ENCODE measurements around the gene HADHA. TPM values are rescaled to one million over a fixed set of nuclear protein-coding genes. Genes with fewer than 3 reads are reported as not detected.

HADHA gene
- polyA plus RNA-seq, 1 donor from 2014 or later = 40.0 TPM

DNA sequence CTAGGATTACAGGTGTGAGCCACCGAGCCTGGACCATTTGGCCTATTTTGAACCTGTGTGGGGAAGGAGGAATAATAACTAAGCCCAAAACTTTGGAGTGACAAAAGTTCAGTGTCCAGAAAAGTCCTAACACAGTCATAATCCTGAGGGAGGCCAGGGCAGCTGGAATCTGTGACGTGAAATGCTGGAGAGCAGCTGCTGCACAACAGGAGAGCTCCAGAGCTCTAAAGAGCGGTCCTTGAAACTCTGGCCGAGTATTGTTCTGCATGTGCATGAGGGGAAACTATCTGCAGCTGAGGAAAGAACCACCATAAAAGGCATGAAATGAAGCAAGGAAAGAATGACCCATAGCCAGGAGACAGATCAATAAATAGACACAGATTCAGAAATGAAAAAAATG, 27.8 kb downstream of the HADHA start:
- Histone ChIP-seq H3K27ac (ENCODE audit: low read length) (no peak overlapping the region), H3K9me3 (ENCODE audit: low read length) (no peaks in the 10 kb centered on the region), H2AFZ (ENCODE audit: low read depth, low read length) (no peak overlapping the region), H3K27me3 (ENCODE audit: insufficient read depth, low read depth, low read length) (no peaks in the 10 kb centered on the region), H3K79me2 (replicated peaks; ENCODE audit: insufficient read depth, low read length) (no peaks in the 10 kb centered on the region), H3K36me3 (ENCODE audit: insufficient read depth, low read length) (peaks cover 9% of the 10 kb centered on the region), H3K9ac (ENCODE audit: low read length) (no peak overlapping the region), H3F3A (ENCODE audit: insufficient read depth, low read length, poor library complexity, severe bottlenecking) (no peaks in the 10 kb centered on the region), H3K9me2 (ENCODE audit: insufficient read depth, low read length) (no peaks in the 10 kb centered on the region), H4K20me1 (ENCODE audit: insufficient read depth) (no peaks in the 10 kb centered on the region), H3K4me2 (ENCODE audit: low read length) (no peak overlapping the region), H3K4me3 (ENCODE audit: low read length) (no peak overlapping the region)
- TF ChIP-seq EP300 (conservative IDR thresholded peaks at IDR 0.05; ENCODE audit: poor library complexity, severe bottlenecking) (no peak), MXI1 (conservative IDR thresholded peaks at IDR 0.05; ENCODE audit: poor library complexity, severe bottlenecking) (no peak), TAF1 (IDR thresholded peaks at IDR 0.05; ENCODE audit: low read depth) (no peak), EZH2 (IDR thresholded peaks at IDR 0.05; ENCODE audit: borderline replicate concordance, insufficient read depth, low read length, poor library complexity, severe bottlenecking) (no peak), POLR2AphosphoS5 (IDR thresholded peaks at IDR 0.05) (no peak), SMC3 (conservative IDR thresholded peaks at IDR 0.05; ENCODE audit: poor library complexity) (no peak), RAD21 (conservative IDR thresholded peaks at IDR 0.05) (no peak)
- TF ChIP-seq, protein P1, sequence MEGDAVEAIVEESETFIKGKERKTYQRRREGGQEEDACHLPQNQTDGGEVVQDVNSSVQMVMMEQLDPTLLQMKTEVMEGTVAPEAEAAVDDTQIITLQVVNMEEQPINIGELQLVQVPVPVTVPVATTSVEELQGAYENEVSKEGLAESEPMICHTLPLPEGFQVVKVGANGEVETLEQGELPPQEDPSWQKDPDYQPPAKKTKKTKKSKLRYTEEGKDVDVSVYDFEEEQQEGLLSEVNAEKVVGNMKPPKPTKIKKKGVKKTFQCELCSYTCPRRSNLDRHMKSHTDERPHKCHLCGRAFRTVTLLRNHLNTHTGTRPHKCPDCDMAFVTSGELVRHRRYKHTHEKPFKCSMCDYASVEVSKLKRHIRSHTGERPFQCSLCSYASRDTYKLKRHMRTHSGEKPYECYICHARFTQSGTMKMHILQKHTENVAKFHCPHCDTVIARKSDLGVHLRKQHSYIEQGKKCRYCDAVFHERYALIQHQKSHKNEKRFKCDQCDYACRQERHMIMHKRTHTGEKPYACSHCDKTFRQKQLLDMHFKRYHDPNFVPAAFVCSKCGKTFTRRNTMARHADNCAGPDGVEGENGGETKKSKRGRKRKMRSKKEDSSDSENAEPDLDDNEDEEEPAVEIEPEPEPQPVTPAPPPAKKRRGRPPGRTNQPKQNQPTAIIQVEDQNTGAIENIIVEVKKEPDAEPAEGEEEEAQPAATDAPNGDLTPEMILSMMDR (IDR thresholded peaks at IDR 0.05; ENCODE audit: poor library complexity, severe bottlenecking) = no peak
- TF ChIP-seq, protein P2, sequence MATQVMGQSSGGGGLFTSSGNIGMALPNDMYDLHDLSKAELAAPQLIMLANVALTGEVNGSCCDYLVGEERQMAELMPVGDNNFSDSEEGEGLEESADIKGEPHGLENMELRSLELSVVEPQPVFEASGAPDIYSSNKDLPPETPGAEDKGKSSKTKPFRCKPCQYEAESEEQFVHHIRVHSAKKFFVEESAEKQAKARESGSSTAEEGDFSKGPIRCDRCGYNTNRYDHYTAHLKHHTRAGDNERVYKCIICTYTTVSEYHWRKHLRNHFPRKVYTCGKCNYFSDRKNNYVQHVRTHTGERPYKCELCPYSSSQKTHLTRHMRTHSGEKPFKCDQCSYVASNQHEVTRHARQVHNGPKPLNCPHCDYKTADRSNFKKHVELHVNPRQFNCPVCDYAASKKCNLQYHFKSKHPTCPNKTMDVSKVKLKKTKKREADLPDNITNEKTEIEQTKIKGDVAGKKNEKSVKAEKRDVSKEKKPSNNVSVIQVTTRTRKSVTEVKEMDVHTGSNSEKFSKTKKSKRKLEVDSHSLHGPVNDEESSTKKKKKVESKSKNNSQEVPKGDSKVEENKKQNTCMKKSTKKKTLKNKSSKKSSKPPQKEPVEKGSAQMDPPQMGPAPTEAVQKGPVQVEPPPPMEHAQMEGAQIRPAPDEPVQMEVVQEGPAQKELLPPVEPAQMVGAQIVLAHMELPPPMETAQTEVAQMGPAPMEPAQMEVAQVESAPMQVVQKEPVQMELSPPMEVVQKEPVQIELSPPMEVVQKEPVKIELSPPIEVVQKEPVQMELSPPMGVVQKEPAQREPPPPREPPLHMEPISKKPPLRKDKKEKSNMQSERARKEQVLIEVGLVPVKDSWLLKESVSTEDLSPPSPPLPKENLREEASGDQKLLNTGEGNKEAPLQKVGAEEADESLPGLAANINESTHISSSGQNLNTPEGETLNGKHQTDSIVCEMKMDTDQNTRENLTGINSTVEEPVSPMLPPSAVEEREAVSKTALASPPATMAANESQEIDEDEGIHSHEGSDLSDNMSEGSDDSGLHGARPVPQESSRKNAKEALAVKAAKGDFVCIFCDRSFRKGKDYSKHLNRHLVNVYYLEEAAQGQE (IDR thresholded peaks at IDR 0.05; ENCODE audit: borderline replicate concordance) = no peak

DNA sequence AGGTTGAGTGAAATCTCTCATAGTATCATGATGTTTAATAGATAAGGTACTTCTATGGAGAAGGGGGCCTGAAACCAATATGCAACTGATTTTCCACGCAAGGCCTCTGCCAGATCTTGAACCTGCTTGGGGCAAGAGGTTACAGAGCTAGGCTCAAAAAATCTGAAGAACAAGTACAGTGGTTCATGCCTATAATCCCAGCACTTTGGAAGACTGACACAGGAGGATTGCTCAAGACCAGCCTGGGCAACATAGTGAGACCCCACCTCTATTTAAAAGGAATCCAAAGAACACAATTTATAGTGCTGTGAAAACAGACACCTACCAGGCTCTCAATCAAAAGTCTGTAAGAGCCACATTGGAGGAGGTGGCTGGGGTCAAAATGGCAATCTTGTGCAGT, 28.6 kb downstream of the HADHA start:
- H3K79me2 ChIP-seq (replicated peaks; ENCODE audit: insufficient read depth, low read length) = no peaks in the 10 kb centered on the region
- no peak for TF ChIP-seq POLR2AphosphoS5 (IDR thresholded peaks at IDR 0.05)
- TF ChIP-seq, protein P1 (IDR thresholded peaks at IDR 0.05; ENCODE audit: poor library complexity, severe bottlenecking) = no peak
- TF ChIP-seq EZH2 (IDR thresholded peaks at IDR 0.05; ENCODE audit: borderline replicate concordance, insufficient read depth, low read length, poor library complexity, severe bottlenecking) = no peak
- TF ChIP-seq RAD21 (conservative IDR thresholded peaks at IDR 0.05) = no peak
- TF ChIP-seq, protein P2 (IDR thresholded peaks at IDR 0.05; ENCODE audit: borderline replicate concordance) = no peak
- TF ChIP-seq TAF1 (IDR thresholded peaks at IDR 0.05; ENCODE audit: low read depth) = no peak
- TF ChIP-seq MXI1 (conservative IDR thresholded peaks at IDR 0.05; ENCODE audit: poor library complexity, severe bottlenecking) = no peak
- TF ChIP-seq EP300 (conservative IDR thresholded peaks at IDR 0.05; ENCODE audit: poor library complexity, severe bottlenecking) = no peak
- TF ChIP-seq SMC3 (conservative IDR thresholded peaks at IDR 0.05; ENCODE audit: poor library complexity) = no peak
- H3K27me3 ChIP-seq (ENCODE audit: insufficient read depth, low read depth, low read length) = no peaks in the 10 kb centered on the region
- no peaks in the 10 kb centered on the region for H3K9me3 ChIP-seq (ENCODE audit: low read length)
- H3K4me3 ChIP-seq (ENCODE audit: low read length) = no peak overlapping the region
- H3K36me3 ChIP-seq (ENCODE audit: insufficient read depth, low read length) = peaks cover 9% of the 10 kb centered on the region
- no peak overlapping the region for H3K4me2 ChIP-seq (ENCODE audit: low read length)
- H4K20me1 ChIP-seq (ENCODE audit: insufficient read depth) = no peaks in the 10 kb centered on the region
- H3K9me2 ChIP-seq (ENCODE audit: insufficient read depth, low read length) = no peaks in the 10 kb centered on the region
- no peak overlapping the region for H3K27ac ChIP-seq (ENCODE audit: low read length)
- H2AFZ ChIP-seq (ENCODE audit: low read depth, low read length) = no peak overlapping the region
- H3F3A ChIP-seq (ENCODE audit: insufficient read depth, low read length, poor library complexity, severe bottlenecking) = no peaks in the 10 kb centered on the region
- no peak overlapping the region for H3K9ac ChIP-seq (ENCODE audit: low read length)

Measured in neural cell (in vitro differentiated cells).